Prostate gland (tissue), 2 donors: ENCODE results near the gene C1orf105.

Source experiments
- CTCF ChIP-seq, 4 experiments: fragments of 200-600 bp in 2 of 4; fragments of 450-650 bp in 2 of 4; sonication (generic) in 2 of 4; IDR thresholded peaks; 1 replicate in 3 of 4; 2 replicates in 1 of 4; pipeline ENCODE4 v1.5.1; 2016 to 2019; ENCODE audit warnings: antibody characterized with exemption in 4 of 4, mild to moderate bottlenecking in 2 of 4, moderate library complexity in 2 of 4
- POLR2A ChIP-seq: fragments of 450-650 bp; IDR thresholded peaks from one replicate; pipeline ENCODE4 v1.6.1; 2016; ENCODE audit warnings: antibody characterized with exemption, mild to moderate bottlenecking

GRCh38 chr1:172486805-172487454 lies 66.4 kb downstream of the C1orf105 start:
- TF ChIP-seq CTCF (IDR thresholded peaks at IDR 0.05) (no peak), POLR2A (no peak)
